ENCODE data around the gene C2.
"Not testable (repeated sequence)": the region's sequence is repeated elsewhere in the genome, so short reads cannot be mapped to it uniquely, and the experiment has no call there.

Gene C2

DNA sequence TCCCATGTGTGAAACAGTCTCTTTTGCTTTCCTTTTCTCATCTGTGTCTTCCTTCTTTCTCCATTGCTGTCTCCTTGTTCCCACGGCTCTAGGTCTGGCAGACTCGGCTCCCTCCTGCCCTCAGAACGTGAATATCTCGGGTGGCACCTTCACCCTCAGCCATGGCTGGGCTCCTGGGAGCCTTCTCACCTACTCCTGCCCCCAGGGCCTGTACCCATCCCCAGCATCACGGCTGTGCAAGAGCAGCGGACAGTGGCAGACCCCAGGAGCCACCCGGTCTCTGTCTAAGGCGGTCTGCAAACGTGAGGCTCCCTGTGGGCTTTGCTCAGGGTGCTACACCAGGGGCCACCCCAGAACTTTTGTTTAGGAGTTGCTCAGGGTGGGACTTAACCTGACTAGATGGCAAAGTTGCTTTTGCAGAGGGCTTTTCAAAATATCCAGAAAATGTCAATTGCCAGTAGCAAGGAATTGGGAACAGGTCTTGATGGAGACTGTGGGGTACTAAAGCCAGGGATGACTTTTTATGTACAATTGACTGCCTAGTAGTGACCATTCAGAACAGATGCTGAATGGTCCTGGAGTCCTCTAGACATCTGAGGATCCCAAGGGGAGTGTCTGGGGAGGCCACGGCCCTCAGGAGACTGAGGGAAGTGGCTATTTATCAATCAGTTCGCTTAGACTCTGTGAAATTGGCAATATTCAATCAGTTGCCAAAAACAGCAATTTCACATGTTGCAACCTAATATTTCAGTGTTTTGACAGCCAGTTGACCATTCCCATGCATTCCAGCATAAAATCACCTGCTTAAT lies 550 bp downstream of the C2 start:
- no peak for DNase-seq

DNA sequence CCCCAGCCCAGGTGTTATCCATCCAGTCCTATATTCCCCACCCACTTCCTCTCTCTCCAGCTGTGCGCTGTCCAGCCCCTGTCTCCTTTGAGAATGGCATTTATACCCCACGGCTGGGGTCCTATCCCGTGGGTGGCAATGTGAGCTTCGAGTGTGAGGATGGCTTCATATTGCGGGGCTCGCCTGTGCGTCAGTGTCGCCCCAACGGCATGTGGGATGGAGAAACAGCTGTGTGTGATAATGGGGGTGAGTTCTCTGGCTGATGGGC lies 1.1 kb downstream of the C2 start:
- no peak for DNase-seq

DNA sequence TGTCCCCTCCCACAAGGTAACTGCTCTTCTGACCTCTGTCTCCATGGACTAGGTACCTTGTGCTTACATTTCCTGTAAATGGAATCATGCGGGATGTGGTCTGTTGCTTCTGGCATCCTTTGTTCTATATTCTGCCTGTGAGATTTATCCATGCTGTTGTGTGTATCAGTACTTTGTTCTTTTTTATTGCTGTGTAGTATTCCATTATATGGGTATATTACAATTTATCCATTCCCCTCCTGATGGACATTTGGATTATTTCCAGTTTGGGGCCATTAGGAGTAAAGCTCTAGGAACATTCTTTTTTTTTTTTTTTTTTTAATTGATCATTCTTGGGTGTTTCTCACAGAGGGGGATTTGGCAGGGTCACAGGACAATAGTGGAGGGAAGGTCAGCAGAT lies 3.4 kb downstream of the C2 start:
- no peak for DNase-seq

DNA sequence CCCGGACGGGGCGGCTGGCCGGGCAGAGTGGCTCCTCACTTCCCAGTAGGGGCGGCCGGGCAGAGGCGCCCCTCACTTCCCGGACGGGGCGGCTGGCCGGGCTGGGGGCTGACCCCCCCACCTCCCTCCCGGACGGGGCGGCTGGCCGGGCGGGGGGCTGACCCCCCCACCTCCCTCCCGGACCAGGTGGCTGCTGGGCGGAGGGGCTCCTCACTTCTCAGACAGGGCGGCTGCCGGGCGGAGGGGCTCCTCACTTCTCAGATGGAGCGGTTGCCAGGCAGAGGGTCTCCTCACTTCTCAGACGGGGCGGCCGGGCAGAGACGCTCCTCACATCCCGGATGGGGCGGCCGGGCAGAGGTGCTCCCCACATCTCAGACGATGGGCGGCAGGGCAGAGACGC lies 4.6 kb downstream of the C2 start:
- not testable (repeated sequence) for DNase-seq

DNA sequence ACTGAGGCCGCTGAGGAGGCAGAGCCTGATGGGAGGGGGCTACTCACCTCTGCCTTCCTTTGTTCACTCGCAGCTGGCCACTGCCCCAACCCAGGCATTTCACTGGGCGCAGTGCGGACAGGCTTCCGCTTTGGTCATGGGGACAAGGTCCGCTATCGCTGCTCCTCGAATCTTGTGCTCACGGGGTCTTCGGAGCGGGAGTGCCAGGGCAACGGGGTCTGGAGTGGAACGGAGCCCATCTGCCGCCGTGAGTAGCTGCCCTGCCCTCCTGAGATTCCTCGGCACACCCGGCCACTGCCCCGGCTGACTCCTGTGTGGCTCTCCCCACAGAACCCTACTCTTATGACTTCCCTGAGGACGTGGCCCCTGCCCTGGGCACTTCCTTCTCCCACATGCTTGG lies 6.0 kb downstream of the C2 start:
- no peak for DNase-seq

DNA sequence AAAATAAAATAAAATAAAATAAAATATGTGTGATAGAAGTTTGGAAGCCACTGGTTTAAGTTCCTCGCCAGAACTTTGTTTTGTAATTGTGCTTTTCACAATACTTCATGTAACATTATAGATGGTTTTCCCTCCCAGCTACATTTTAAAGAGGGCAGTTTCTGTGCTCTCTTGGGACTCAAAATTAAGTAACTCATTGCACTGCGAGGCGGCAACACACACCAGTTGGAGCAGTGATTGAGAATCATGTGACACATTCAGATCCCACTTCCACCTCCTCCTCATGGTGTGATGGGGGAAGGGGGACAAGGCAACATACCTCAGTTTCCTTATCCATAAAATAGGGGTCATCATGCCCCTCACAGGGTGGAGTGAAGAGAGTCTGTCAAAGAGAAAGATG lies 7.5 kb downstream of the C2 start:
- no peak for DNase-seq

DNA sequence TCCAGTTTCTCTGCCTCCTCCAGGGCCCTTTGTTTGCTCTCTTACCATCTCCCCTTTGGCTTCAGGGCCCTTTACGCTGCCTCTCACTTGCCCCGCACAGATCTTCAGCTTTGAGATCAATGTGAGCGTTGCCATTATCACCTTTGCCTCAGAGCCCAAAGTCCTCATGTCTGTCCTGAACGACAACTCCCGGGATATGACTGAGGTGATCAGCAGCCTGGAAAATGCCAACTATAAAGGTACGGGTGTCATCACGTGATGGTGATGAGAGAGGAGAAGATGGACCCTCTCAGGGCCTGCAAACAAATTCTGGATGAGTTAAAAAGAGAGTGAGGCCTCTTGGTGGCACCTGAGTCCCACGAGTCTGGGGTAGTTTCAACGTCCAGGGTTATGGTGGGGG lies 8.3 kb downstream of the C2 start:
- DNase-seq = no peak

DNA sequence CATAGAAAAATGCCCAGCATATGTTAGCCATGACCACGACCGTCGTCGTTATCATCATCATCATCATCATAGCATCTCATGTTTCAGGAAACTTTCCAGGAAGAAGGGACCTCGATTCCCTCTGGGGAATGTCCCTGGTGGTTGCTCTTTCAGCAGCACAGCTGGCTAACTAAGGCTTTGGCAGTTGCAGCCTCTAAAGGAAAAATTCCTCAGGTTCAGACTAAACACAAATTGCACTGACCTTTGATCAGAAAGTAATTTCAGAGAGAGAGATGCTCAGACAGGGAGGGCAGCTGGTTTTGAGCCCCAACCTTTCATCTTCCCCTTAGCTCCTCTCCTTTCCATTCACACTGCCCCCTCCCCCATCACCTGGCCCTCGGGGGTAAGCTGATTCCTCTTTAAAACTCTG lies 12.7 kb downstream of the C2 start:
- DNase-seq = no peak

DNA sequence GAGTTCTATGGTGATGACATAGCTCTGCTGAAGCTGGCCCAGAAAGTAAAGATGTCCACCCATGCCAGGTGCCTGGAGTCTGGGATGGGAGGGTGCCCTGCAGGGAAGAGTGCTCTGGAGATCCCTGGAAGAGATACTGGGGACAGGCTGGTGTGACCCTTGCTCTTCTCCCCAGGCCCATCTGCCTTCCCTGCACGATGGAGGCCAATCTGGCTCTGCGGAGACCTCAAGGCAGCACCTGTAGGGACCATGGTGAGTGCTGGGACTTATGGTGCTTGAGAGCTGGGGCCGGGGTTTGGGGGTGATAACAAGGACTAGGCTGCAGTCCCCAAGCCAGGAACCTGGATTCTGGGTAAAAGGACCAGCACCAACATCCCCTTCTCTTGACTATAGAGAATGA lies 16.2 kb downstream of the C2 start:
- no peak for DNase-seq

DNA sequence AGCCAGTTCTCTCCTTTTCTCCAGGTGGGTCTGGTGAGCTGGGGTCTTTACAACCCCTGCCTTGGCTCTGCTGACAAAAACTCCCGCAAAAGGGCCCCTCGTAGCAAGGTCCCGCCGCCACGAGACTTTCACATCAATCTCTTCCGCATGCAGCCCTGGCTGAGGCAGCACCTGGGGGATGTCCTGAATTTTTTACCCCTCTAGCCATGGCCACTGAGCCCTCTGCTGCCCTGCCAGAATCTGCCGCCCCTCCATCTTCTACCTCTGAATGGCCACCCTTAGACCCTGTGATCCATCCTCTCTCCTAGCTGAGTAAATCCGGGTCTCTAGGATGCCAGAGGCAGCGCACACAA lies 17.6 kb downstream of the C2 start:
- DNase-seq = no peak

DNA sequence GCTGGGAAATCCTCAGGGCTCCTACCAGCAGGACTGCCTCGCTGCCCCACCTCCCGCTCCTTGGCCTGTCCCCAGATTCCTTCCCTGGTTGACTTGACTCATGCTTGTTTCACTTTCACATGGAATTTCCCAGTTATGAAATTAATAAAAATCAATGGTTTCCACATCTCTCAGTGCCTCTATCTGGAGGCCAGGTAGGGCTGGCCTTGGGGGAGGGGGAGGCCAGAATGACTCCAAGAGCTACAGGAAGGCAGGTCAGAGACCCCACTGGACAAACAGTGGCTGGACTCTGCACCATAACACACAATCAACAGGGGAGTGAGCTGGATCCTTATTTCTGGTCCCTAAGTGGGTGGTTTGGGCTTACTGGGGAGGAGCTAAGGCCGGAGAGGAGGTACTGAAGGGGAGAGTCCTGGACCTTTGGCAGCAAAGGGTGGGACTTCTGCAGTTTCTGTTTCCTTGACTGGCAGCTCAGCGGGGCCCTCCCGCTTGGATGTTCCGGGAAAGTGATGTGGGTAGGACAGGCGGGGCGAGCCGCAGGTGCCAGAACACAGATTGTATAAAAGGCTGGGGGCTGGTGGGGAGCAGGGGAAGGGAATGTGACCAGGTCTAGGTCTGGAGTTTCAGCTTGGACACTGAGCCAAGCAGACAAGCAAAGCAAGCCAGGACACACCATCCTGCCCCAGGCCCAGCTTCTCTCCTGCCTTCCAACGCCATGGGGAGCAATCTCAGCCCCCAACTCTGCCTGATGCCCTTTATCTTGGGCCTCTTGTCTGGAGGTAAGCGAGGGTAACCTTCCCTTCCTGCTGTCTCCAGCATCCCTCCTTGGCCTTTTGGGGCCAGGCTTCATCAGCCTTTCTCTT lies 18.2 kb downstream of the C2 start, which contains the start of gene CFB:
CFB (plus strand) TSS at position 589 of the 863 bp plus-strand sequence; CDS start at position 716, 127 bp downstream.
- DNase-seq = peak; percentile 59

DNA sequence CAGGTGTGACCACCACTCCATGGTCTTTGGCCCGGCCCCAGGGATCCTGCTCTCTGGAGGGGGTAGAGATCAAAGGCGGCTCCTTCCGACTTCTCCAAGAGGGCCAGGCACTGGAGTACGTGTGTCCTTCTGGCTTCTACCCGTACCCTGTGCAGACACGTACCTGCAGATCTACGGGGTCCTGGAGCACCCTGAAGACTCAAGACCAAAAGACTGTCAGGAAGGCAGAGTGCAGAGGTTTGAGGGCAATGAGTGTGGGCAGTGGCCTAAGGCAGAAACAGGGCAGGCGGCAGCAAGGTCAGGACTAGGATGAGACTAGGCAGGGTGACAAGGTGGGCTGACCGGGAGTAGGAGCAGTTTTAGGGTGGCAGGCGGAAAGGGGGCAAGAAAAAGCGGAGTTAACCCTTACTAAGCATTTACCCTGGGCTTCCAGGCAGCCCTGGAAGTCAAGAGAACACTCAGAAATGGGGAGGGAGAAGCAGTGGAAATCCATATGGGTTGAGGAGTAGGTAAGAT lies 18.9 kb downstream of the C2 start:
- no peak for DNase-seq

DNA sequence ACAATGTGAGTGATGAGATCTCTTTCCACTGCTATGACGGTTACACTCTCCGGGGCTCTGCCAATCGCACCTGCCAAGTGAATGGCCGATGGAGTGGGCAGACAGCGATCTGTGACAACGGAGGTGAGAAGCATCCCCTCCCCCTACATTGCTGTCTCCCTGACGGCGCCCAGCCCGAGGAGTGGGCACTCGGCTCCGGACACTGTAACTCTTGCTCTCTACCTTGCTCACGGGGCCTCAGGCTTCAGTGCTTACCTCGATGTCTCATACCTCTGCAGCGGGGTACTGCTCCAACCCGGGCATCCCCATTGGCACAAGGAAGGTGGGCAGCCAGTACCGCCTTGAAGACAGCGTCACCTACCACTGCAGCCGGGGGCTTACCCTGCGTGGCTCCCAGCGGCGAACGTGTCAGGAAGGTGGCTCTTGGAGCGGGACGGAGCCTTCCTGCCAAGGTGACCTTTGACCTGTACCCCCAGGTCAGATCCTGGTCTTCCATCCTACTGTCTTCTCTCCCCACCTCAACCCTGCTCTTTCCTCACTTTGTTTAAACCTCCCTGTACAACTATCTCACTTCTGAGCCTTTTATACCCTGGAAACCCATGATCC lies 19.7 kb downstream of the C2 start:
- DNase-seq = no peak

DNA sequence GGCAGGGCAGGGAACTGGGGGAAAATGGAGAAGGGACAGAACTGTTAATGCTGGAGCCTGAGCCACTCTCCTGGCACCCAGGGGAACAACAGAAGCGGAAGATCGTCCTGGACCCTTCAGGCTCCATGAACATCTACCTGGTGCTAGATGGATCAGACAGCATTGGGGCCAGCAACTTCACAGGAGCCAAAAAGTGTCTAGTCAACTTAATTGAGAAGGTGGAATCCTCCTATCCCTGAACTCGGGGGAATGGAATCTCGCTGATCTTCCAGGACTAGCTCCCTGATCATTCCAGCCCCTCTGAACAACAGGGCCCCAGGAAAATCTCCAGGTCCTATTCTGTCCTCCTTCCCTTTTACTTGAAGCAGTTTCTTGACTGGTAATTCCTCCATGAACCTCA lies 20.3 kb downstream of the C2 start:
- no peak for DNase-seq

DNA sequence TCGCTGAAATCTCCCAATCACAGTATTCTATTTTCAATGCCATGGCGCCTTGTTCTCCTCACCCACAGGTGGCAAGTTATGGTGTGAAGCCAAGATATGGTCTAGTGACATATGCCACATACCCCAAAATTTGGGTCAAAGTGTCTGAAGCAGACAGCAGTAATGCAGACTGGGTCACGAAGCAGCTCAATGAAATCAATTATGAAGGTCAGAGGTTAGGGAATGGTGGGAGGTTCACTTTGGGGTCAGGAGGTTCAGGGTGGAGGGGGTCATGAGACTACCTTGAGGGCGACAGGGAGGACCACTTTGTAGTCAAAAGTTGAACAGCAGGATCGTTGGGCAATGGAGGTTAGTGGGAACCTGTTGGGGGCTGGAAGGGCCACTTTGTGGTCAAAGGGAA lies 20.8 kb downstream of the C2 start:
- DNase-seq = no peak

DNA sequence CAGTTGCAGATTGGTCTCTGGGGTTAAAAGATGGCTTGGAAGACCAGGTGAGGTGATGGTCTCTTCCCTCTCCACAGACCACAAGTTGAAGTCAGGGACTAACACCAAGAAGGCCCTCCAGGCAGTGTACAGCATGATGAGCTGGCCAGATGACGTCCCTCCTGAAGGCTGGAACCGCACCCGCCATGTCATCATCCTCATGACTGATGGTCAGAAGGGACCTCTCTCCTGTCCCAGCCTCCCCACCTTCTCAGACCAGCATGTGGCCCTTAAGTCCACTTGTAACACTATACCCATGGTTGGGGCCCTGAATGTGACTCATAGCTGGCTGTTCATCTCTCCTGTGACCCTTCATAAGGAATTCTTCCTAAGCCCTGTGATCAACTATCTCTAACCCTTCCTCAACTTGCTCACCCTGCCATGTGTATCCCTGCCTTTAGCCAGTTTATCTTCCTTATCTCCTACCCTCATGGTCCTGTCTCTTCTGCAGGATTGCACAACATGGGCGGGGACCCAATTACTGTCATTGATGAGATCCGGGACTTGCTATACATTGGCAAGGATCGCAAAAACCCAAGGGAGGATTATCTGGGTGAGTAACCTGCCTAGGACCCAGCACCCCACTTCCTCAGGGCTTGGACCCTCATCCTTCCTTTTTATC lies 21.4 kb downstream of the C2 start:
- no peak for DNase-seq

DNA sequence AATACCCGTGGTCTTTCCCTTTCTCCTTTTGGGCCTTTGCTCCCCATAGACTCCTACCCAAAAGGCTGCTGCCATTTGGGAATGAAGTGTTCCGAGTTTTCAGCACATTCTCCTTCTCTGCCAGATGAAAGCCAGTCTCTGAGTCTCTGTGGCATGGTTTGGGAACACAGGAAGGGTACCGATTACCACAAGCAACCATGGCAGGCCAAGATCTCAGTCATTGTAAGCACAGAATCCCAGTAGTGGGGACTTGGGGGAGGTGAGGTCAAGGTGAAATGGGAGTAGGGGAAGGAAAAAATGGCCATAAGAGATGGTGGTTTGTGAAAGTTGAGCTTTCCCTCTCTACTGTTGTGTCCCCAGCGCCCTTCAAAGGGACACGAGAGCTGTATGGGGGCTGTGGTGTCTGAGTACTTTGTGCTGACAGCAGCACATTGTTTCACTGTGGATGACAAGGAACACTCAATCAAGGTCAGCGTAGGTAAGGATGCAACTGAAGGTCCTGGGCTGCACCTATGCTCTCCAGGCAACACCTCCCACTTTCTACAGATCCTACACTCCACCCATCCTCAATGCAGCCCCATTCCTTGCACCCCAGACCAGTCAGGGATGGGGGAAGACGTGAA lies 22.5 kb downstream of the C2 start:
- DNase-seq = no peak

DNA sequence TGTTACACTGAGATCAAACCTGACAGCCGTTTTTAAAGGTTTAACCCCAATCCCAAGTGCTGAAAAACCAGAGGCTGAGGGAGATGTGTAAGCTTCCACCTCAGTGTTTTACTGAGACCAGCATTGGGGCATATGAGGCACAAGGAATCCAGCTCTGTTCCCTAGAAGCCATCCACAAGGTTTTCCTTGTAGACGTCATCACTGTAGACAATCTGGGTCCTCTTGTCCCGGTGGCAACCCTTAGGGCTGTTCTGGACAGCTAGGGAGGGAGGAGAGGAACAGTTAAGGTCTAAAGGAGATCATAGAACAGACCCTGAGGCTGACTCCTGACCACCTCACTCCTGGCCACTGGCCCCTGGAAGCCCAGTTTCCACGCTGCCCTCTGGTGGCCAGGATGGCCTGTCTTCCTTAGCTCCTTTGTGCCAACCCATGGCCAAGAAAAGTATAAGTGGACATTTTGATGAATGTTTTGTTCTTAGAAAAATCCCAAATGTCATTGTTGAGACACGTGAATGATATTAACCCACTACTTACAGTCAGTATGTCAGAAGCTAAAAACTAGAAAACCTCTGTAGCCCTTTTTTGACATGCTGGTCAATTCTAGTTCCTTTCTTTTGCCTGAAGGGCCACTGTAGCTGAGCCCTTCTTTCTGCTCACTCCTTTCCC lies 24.8 kb downstream of the C2 start:
- DNase-seq = no peak

DNA sequence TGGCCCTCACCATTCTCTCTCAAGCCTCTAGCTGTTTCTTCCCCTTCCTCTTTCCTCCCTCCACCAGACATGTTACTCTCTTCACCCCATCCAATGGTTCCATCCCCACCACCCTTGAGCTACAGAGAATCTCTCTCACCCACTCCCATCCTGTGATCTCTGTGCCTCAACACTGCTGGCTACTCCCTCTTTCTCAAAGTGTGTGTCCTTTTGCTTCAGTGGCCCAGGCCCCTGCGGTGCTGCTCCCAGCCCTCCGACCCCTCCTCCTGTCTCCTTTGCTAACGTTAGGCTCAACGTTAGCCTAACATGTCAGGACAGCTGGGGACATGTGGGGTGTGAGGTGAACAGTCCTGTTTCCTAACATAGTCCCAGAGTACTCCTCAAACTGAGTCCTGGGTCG lies 25.4 kb downstream of the C2 start:
- DNase-seq = no peak

DNA sequence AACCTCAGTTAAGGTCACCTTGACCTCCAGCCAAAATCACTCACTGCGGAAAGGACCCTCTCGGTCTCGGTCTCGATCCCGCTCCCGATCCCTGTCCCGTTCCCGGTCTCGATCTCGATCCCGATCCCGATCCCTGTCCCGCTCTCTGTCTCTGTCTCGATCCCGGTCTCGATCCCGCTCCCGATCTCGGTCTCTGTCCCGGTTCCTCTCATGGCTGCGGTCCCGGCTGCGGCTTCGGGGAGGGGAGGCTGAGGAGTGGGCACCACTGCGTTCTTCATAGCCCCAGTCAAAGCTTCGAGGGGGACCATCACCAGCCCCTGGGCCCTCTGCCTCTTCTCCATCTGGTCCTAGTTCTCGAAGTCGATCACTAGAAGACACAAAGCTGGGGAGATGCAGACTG lies 27.0 kb downstream of the C2 start:
- DNase-seq = no peak

DNA sequence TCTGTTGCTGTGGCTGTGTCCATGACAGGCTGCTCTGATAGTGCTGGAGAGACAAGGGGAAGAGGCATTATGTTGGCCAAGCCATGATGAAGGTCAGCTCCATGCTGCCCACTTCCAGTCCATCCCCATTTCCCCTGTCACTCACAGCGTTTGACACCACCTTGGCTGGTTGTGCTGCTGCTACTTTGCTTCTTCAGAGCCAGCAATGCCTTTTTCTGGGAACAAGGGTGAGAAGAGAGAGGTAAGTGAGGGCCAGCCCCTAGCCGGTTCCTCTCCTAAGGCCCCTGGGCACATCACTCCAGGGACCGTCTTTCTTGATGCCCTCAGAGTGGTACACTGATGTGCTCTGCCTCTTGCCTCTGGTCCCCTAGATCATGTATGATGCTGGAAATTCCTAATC lies 29.3 kb downstream of the C2 start:
- DNase-seq = no peak

DNA sequence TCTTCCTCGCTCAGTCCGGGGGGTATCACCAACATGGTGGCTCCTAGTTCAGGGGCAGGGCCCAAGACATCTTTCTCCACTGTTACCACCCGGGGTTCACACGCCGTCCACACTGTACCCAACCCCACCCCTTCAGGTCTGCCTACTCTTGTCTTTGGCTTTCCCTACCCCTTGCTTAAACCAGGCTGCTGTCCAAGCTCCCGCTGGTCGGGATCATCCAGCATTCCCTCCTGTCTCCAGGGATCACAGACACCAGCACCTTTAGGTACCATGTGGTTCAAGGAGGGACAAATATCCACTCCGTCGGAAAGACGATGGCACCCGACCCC lies 30.9 kb downstream of the C2 start:
- DNase-seq = no peak
